Activated gamma-delta T cell treated with Interleukin-2 at 50 U/mL for 16 hours (primary cell): ENCODE results near the gene GCK.

Experiments used
- DNase-seq: peaks from one replicate; pipeline ENCODE4 v3.0.0-alpha.2; 2020

GCK gene

GRCh38 chr7:44114586-44115310 is 74.5 kb downstream of the GCK start:
- DNase-seq, result no peak

DNA sequence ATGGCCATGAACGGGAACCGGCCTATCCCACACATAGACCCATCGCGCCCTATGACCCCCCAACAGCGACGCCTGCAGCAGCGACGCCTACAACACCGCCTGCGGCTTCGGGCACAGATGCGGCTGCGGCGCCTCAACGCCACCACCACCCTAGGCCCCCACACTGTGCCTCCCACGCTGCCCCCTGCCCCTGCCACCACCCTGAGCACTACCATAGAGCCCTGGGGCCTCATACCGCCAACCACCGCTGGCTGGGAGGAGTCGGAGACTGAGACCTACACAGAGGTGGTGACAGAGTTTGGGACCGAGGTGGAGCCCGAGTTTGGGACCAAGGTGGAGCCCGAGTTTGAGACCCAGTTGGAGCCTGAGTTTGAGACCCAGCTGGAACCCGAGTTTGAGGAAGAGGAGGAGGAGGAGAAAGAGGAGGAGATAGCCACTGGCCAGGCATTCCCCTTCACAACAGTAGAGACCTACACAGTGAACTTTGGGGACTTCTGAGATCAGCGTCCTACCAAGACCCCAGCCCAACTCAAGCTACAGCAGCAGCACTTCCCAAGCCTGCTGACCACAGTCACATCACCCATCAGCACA is 75.4 kb downstream of the GCK start:
- DNase-seq, result no peak

GRCh38 chr7:44112997-44113763 is 76.1 kb downstream of the GCK start:
- no peak for DNase-seq

DNA sequence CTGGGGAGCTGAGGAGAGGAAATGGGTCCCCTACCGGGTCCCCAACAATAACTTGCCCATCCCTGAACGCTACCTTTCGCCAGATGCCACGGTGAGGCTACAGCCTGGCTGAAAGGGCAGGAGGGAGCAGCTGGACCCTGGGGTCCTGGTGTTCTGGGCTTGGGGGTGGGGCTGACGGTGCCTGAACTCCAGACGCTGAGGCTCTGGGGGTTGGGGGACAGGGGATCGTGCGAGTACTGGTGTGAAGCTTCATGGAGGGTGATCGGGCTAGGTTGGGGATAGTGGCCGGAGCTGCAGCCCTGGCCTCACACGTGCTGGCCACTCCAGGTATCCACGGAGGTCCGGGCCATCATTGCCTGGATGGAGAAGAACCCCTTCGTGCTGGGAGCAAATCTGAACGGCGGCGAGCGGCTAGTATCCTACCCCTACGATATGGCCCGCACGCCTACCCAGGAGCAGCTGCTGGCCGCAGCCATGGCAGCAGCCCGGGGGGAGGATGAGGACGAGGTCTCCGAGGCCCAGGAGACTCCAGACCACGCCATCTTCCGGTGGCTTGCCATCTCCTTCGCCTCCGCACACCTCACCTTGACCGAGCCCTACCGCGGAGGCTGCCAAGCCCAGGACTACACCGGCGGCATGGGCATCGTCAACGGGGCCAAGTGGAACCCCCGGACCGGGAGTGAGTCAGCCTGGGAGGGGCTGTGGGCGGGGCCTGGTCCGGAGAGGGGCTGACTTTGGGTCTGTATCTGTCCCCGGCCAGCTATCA is 76.8 kb downstream of the GCK start:
- no peak for DNase-seq

DNA sequence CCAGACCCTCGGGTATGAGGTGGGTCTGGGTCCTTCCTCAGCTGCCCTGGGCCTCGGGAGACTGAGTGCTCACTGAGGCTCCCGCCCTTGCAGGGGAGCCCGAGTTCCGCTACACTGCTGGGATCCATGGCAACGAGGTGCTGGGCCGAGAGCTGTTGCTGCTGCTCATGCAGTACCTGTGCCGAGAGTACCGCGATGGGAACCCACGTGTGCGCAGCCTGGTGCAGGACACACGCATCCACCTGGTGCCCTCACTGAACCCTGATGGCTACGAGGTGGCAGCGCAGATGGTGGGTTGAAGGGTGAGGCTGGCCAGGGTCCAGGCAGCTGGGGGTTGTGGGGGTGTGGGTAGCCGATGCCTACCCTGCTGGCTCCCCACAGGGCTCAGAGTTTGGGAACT is 77.5 kb downstream of the GCK start:
- no peak for DNase-seq

DNA sequence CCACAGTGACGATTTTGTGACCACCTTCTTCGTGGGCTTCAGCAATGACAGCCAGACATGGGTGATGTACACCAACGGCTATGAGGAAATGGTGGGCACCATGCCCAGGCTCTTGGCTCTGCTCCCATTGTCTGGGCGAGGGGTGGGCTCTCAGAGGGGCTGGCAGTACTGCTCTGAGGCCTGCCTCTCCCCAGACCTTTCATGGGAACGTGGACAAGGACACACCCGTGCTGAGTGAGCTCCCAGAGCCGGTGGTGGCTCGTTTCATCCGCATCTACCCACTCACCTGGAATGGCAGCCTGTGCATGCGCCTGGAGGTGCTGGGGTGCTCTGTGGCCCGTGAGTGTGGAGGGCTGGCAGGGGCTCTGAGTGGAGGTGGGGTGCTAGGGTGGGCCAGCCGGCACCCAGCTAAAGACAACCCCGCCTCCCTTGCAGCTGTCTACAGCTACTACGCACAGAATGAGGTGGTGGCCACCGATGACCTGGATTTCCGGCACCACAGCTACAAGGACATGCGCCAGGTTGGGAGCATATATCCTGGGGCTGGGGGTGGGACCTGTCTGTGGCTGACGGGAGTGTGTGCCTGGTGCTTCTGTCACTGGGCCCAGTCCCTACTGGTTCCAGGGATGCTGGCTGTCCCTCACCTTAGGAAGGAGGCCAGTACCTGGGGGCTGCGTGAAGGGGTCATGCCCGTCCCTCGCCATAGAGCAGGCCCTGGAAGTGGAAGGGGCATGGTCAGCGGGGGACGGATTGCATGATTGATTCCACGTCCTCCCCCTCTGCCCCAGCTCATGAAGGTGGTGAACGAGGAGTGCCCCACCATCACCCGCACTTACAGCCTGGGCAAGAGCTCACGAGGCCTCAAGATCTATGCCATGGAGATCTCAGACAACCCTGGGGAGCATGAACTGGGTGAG is 78.3 kb downstream of the GCK start:
- no peak for DNase-seq

DNA sequence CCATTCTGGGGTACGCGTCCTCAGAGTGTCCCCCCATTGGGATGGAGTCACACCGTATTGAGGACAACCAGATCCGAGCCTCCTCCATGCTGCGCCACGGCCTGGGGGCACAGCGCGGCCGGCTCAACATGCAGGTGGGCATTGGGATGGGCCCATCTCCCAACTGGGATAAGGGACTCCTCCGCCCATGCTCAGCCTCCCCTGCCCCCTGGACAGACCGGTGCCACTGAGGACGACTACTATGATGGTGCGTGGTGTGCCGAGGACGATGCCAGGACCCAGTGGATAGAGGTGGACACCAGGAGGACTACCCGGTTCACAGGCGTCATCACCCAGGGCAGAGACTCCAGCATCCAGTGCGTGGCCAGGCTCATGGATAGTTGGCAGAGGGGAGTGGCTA is 79.2 kb downstream of the GCK start:
- no peak for DNase-seq

DNA sequence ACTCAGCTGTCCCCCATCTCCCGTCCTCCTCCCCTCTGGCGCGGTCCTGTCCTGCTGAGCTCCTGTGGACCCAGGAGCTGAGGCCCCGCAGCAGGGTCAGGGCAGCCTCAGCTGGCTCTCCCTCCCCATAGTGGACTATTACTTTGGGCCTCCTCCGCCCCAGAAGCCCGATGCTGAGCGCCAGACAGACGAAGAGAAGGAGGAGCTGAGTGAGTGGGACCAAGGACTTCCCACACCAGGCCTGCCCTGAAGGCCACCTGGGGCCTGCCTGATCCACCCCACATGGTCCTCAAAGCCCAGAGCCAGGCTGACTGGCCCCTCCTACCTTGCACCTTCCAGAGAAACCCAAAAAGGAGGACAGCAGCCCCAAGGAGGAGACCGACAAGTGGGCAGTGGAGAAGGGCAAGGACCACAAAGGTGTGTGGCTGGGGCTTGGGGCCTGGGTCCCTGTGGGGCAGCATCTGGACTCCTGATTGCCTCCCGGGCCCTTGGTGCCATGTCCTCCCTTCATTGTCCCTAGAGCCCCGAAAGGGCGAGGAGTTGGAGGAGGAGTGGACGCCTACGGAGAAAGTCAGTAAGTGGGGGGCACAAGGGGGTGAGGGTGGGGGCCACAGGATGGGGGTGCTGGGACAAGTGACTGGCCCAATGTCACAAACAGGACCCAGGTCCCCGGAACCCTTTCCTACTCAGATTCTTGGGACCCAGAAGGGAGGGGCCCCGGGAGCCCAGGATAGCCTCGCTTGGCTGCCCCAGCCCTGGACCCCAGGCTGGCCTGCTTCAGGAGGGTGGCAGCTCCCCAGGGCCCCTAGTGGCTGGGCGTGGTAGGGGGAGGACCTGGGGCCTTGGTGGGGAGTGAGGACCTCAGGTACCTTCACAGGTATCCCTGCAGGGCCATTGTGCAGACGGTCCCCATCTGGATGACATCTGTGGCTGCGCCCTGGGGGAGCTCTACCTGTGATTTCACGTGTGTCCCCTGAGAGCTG is 80.2 kb downstream of the GCK start:
- DNase-seq, result no peak

- DNase-seq, result no peak
Measured at GRCh38 chr7:44107961-44108767, 81.1 kb downstream of the GCK start.

DNA sequence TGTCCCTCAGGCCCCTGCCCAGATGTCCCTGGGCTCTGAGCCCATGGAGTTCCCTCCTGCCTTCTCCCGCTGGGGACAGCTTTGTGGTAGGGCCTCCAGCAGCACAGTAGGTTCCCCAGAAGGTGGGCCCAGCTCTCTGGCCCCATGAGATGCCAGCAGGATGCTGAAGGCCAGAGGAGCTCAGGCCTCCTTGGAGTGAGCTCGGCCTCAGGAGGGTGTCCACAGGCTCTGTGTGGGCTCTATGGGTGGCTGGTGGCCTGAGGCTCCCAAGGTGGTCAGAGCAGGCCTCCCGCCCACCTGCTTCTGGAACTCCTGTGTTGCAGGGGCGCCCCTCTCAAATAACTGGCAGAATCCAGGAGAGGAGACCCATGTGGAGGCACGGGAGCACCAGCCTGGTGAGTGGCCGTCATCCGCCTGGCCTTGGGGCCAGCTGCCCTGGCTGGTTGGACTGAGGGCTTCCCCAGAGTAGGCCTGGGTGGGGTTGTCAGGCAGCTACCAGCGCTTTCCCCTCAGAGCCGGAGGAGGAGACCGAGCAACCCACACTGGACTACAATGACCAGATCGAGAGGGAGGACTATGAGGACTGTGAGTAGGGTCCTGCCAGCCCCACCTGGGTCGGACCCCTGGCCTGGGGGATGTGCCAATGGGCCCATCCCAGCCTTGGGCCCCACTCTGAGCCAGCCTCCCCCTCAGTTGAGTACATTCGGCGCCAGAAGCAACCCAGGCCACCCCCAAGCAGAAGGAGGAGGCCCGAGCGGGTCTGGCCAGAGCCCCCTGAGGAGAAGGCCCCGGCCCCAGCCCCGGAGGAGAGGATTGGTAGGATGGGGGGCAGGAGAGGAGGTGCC is 81.9 kb downstream of the GCK start:
- DNase-seq, result no peak

GRCh38 chr7:44106311-44107065 is 82.8 kb downstream of the GCK start:
- DNase-seq, result no peak

GRCh38 chr7:44105832-44106231 is 83.4 kb downstream of the GCK start:
- DNase-seq, result no peak

- DNase-seq, result no peak
Measured at GRCh38 chr7:44104860-44105771, 84.1 kb downstream of the GCK start.

DNA sequence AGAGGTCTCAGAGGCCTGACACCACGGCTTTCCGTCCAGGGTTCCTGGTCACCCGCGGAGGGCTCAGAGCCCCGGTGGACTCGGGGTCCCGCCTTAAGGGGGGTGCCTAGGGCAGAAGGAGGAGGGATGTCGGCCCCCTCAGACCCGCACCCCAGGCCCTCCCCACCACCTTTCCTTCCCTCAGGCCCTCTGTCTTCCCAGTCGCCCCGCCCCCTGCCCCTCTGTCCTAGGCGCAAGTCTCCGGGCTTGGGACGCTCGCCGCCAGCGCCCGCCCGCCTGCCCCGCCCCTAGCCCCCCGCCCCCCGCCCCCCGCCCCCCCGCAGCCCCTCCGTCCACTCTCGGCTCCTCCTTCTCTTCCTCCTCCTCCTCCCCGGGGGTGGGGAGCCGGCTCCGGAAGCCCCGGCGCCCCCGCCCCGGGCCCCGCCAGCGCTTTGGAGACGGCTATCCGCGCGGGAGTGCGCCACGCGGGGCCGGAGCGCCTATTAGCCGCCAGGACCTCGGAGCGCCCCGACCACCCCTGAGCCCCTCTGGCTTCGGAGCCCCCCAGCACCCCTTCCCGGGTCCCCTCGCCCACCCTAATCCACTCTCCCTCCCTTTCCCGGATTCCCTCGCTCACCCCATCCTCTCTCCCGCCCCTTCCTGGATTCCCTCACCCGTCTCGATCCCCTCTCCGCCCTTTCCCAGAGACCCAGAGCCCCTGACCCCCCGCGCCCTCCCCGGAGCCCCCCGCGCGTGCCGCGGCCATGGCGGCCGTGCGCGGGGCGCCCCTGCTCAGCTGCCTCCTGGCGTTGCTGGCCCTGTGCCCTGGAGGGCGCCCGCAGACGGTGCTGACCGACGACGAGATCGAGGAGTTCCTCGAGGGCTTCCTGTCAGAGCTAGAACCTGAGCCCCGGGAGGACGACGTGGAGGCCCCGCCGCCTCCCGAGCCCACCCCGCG is 85.0 kb downstream of the GCK start, which contains the start of gene AEBP1:
Gene AEBP1 (plus strand): TSS at position 423 of the 937 bp plus-strand sequence. CDS start 321 bp downstream, at position 744.
- DNase-seq, result no peak

DNA sequence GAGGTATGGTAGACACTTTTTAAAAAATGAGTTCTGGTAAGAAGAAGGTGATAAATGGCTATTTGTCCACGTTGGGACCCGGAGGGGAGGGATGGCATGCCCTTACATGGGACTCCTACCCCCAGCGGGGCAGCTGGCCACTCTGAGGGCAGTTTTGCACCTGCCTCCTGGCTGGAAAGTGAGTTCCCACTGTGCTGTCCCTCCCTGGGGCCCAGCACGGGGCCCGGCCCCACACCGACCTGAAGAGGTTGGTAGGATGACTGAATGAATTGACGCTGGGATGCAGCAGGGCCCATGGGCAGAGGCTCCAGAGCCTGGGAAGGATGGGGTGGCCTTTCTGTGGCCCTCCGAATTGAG is 85.7 kb downstream of the GCK start:
- no peak for DNase-seq
